ENCODE data around the gene ODAD4.

GRCh38 chr17:41912925-41913324 is 17.5 kb upstream of the ODAD4 start:
- no peak for TF ChIP-seq EP300 (IDR thresholded peaks at IDR 0.05; ENCODE audit: low read depth)
- TF ChIP-seq, protein P1, sequence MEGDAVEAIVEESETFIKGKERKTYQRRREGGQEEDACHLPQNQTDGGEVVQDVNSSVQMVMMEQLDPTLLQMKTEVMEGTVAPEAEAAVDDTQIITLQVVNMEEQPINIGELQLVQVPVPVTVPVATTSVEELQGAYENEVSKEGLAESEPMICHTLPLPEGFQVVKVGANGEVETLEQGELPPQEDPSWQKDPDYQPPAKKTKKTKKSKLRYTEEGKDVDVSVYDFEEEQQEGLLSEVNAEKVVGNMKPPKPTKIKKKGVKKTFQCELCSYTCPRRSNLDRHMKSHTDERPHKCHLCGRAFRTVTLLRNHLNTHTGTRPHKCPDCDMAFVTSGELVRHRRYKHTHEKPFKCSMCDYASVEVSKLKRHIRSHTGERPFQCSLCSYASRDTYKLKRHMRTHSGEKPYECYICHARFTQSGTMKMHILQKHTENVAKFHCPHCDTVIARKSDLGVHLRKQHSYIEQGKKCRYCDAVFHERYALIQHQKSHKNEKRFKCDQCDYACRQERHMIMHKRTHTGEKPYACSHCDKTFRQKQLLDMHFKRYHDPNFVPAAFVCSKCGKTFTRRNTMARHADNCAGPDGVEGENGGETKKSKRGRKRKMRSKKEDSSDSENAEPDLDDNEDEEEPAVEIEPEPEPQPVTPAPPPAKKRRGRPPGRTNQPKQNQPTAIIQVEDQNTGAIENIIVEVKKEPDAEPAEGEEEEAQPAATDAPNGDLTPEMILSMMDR (IDR thresholded peaks at IDR 0.05) = no peak
